SK-N-SH (cell line): ENCODE measurements around the gene GSG1L. TPM values are rescaled to one million over a fixed set of nuclear protein-coding genes. Genes with fewer than 3 reads are reported as not detected.

Source experiments
- CTCF ChIA-PET: fragments of 300-600, 350-600 bp; formaldehyde crosslinking; extraction: SDS; loops from one replicate; lab custom pipeline; 2021; lab: Yijun Ruan, JAX
- POLR2A ChIA-PET: fragments of 350-600 bp; sonication (Branson Sonifier 250); formaldehyde crosslinking; extraction: SDS; loops from one replicate; lab custom pipeline; 2020; ENCODE audit warnings: antibody characterized with exemption, inconsistent platforms; lab: Yijun Ruan, JAX
- DNase-seq: peaks from one replicate; pipeline ENCODE4 v3.0.0; 2012
- H2AFZ ChIP-seq: fragments of 200-600 bp; sonication (generic); 2 replicates; pipeline ENCODE4 v1.8.1; 2016; ENCODE audit warnings: antibody characterized with exemption, mild to moderate bottlenecking, low read depth
- H3F3A ChIP-seq: fragments of 200-600 bp; sonication (generic); replicated peaks from 2 replicates; pipeline ENCODE3; 2016; ENCODE audit warnings: antibody characterized with exemption, mild to moderate bottlenecking; ENCODE audit not compliant: insufficient read depth
- H3K27ac ChIP-seq, 2 experiments: fragments of 200-500 bp in 1 of 2; fragments of 200-600 bp in 1 of 2; sonication (Bioruptor generic) in 1 of 2; sonication (generic), shearing (Covaris generic) in 1 of 2; 2 replicates each; pipeline versions ENCODE4 v1.5.1 to v1.6.1; 2014 to 2016; ENCODE audit warnings: low read depth in 2 of 2, inconsistent platforms in 1 of 2, low read length in 1 of 2, mild to moderate bottlenecking in 1 of 2, mixed read lengths in 1 of 2
- H3K27me3 ChIP-seq: fragments of 200-600 bp; sonication (generic), shearing (Covaris generic); 2 replicates; pipeline ENCODE4 v1.6.1; 2016; ENCODE audit warnings: mixed run types; ENCODE audit not compliant: insufficient read depth
- H3K36me3 ChIP-seq, 2 experiments: fragments of 200-500 bp in 1 of 2; fragments of 200-600 bp in 1 of 2; sonication (Bioruptor generic) in 1 of 2; sonication (generic) in 1 of 2; replicated peaks in 1 of 2; 2 replicates each; pipeline versions ENCODE3 to v1.5.1; 2014 to 2016; ENCODE audit warnings: low read length in 1 of 2, mild to moderate bottlenecking in 1 of 2; ENCODE audit not compliant: insufficient read depth in 2 of 2, control insufficient read depth in 1 of 2
- H3K4me1 ChIP-seq, 2 experiments: fragments of 200-500 bp in 1 of 2; fragments of 200-600 bp in 1 of 2; sonication (Bioruptor generic) in 1 of 2; sonication (generic), shearing (Covaris generic) in 1 of 2; 2 replicates each; pipeline versions ENCODE4 v1.5.1 to v1.6.1; 2014 to 2016; ENCODE audit warnings: low read depth in 1 of 2, low read length in 1 of 2, mixed run types in 1 of 2; ENCODE audit not compliant: insufficient read depth in 2 of 2, control insufficient read depth in 1 of 2
- H3K4me2 ChIP-seq: fragments of 200-600 bp; sonication (generic), shearing (Covaris generic); 2 replicates; pipeline ENCODE4 v1.6.1; 2017; ENCODE audit warnings: mixed run types
- H3K4me3 ChIP-seq, 2 experiments: fragments of 200-500 bp in 1 of 2; fragments of 200-600 bp in 1 of 2; sonication (Bioruptor generic) in 1 of 2; sonication (generic), shearing (Covaris generic) in 1 of 2; 2 replicates each; pipeline versions ENCODE4 v1.5.1 to v1.8.1; 2014 to 2016; ENCODE audit warnings: low read depth in 2 of 2, inconsistent platforms in 1 of 2, low read length in 1 of 2, mild to moderate bottlenecking in 1 of 2, mixed read lengths in 1 of 2, moderate library complexity in 1 of 2
- H3K79me2 ChIP-seq: fragments of 200-600 bp; sonication (generic); 2 replicates; pipeline ENCODE4 v1.8.1; 2017; ENCODE audit warnings: mild to moderate bottlenecking; ENCODE audit not compliant: insufficient read depth
- H3K9ac ChIP-seq: fragments of 200-600 bp; sonication (generic); 2 replicates; pipeline ENCODE4 v1.6.1; 2017; ENCODE audit warnings: mixed run types
- H3K9me2 ChIP-seq: fragments of 200-600 bp; sonication (generic); 2 replicates; pipeline ENCODE4 v1.6.1; 2017; ENCODE audit warnings: mixed run types
- H3K9me3 ChIP-seq: fragments of 200-600 bp; sonication (generic); 2 replicates; pipeline ENCODE4 v1.6.1; 2017; ENCODE audit warnings: mixed run types, mild to moderate bottlenecking, moderate library complexity
- H4K20me1 ChIP-seq: fragments of 200-600 bp; sonication (generic); 2 replicates; pipeline ENCODE4 v1.6.1; 2017; ENCODE audit warnings: mild to moderate bottlenecking, mixed run types; ENCODE audit not compliant: insufficient read depth
- CHD2 ChIP-seq: fragments of 150-350 bp; IDR thresholded peaks from 2 replicates; pipeline ENCODE4 v1.6.1; 2018; ENCODE audit warnings: low read length; ENCODE audit not compliant: partially characterized antibody
- EZH2phosphoT487 ChIP-seq: fragments of 200-600 bp; sonication (generic); IDR thresholded peaks from 2 replicates; pipeline ENCODE4 v1.6.1; 2017; ENCODE audit warnings: low read depth, mixed run types, mild to moderate bottlenecking, antibody characterized with exemption, moderate library complexity, borderline replicate concordance
- FOSL2 ChIP-seq: IDR thresholded peaks from 2 replicates; pipeline ENCODE4 v1.4.0; 2012; ENCODE audit warnings: low read depth, mild to moderate bottlenecking, moderate library complexity, borderline replicate concordance
- MXI1 ChIP-seq: IDR thresholded peaks from 2 replicates; pipeline ENCODE4 v1.6.1; 2012; ENCODE audit warnings: mild to moderate bottlenecking, low read depth, low read length, improper control_type of control experiment
- NFIC ChIP-seq: IDR thresholded peaks from 2 replicates; pipeline ENCODE4 v1.4.0; 2012; ENCODE audit warnings: borderline replicate concordance
- NRF1 ChIP-seq: IDR thresholded peaks from 2 replicates; pipeline ENCODE4 v1.6.1; 2012; ENCODE audit warnings: low read depth, mild to moderate bottlenecking, low read length
- RAD21 ChIP-seq: IDR thresholded peaks from 2 replicates; pipeline ENCODE4 v1.6.1; 2012; ENCODE audit warnings: mild to moderate bottlenecking, low read length
- TCF12 ChIP-seq: IDR thresholded peaks from 2 replicates; pipeline ENCODE4 v1.4.0; 2012
- ZBTB33 ChIP-seq: IDR thresholded peaks from 2 replicates; pipeline ENCODE4 v1.4.0; 2012; ENCODE audit warnings: low read depth, borderline replicate concordance
- WGBS: methylation state at CpG from one replicate; pipeline ENCODE4 v1.1.6; 2017; ENCODE audit warnings: low lambda C conversion rate; 5-methylcytosine and 5-hydroxymethylcytosine counted together
- polyA plus RNA-seq, 3 experiments: library from polyadenylated mRNA; depleted of rRNA; stranded (reverse); fragments of >200 nt; gene quantifications; 2 replicates each; pipeline ENCODE4 v1.2.3, GENCODE V29; 2012

Gene GSG1L
- polyA plus RNA-seq, 1 of the 3 experiments (the other 2 are of a cell fraction), result not detected

GRCh38 chr16:27759301-27759871, 304.1 kb downstream of the GSG1L start:
- H3K9ac ChIP-seq, result no peak overlapping the region
- no peak for DNase-seq
- H3K4me2 ChIP-seq, result no peak overlapping the region
- H3K36me3 ChIP-seq, result peaks cover 10 to 34% of the 10 kb centered on the region in 2 experiments
- TF ChIP-seq FOSL2, result peak; percentile 16; the same call in 1 of the 2 replicates
- TF ChIP-seq EZH2phosphoT487, result no peak
- H3K27me3 ChIP-seq, result no peaks in the 10 kb centered on the region
- H2AFZ ChIP-seq, result no peak overlapping the region
- H3K4me3 ChIP-seq, result no peak overlapping the region
- POLR2A ChIA-PET, result interaction anchor here (0.5 kb wide), 1 partner anchor 187 kb away, joined by 4 read pairs; no protein-coding TSS in a partner anchor
- 76% methylated on average over 6 of the region's 9 CpGs for WGBS
- H4K20me1 ChIP-seq, result no peaks in the 10 kb centered on the region
- H3K9me3 ChIP-seq, result no peaks in the 10 kb centered on the region
- CTCF ChIA-PET, result interaction anchor here (0.8 to 1.5 kb wide), 4 partner anchors 10 to 120 kb away, joined by 3 to 5 read pairs (median 3); no protein-coding TSS in a partner anchor
- no peaks in the 10 kb centered on the region for H3F3A ChIP-seq
- peak overlapping the region in 1 of 2 experiments; percentile 67; a peak in 1 of 4 replicates for H3K27ac ChIP-seq
- no peaks in the 10 kb centered on the region for H3K9me2 ChIP-seq
- H3K79me2 ChIP-seq, result no peaks in the 10 kb centered on the region
- H3K4me1 ChIP-seq, result peaks cover 0 to 17% of the 10 kb centered on the region in 2 experiments; a peak in 1 of 4 replicates

- 97% methylated on average over 2 of the region's 2 CpGs for WGBS
- no peak overlapping the region for H3K9ac ChIP-seq
- H3F3A ChIP-seq, result no peaks in the 10 kb centered on the region
- H3K36me3 ChIP-seq, result peaks cover 5 to 31% of the 10 kb centered on the region in 2 experiments
- DNase-seq, result no peak
- H3K4me2 ChIP-seq, result no peak overlapping the region
- POLR2A ChIA-PET, result no interaction called here
- H3K4me3 ChIP-seq, result no peak overlapping the region
- CTCF ChIA-PET, result interaction anchor here (1.2 kb wide), 1 partner anchor 119 kb away, joined by 3 read pairs; no protein-coding TSS in a partner anchor
- TF ChIP-seq TCF12 (no peak), NFIC (no peak), CHD2 (no peak), MXI1 (no peak), NRF1 (no peak), RAD21 (no peak), ZBTB33 (no peak)
- H3K9me3 ChIP-seq, result no peaks in the 10 kb centered on the region
- H2AFZ ChIP-seq, result no peak overlapping the region
- H3K27ac ChIP-seq, result no peak overlapping the region
- H3K27me3 ChIP-seq, result no peaks in the 10 kb centered on the region
- H3K4me1 ChIP-seq, result peaks cover 0 to 17% of the 10 kb centered on the region in 2 experiments; a peak in 1 of 4 replicates
- no peaks in the 10 kb centered on the region for H3K79me2 ChIP-seq
- H3K9me2 ChIP-seq, result no peaks in the 10 kb centered on the region
- H4K20me1 ChIP-seq, result no peaks in the 10 kb centered on the region
Observed at GRCh38 chr16:27758544-27758943, 305.0 kb downstream of the GSG1L start.
